Panc1 (cell line): ENCODE data around the gene NPFFR2. TPM values are rescaled to one million over a fixed set of nuclear protein-coding genes. Genes with fewer than 3 reads are reported as not detected.

ENCODE experiments used
- ATAC-seq: fragments of 200-7000 bp; cut with Tn5 transposase; 2 replicates; pipeline ENCODE4 v1.9.1; 2020; ENCODE audit warnings: mild to moderate bottlenecking, moderate library complexity
- BruUV-seq: library from RNA; stranded (reverse); fragments of 400-500 nt; replicated peaks from 2 replicates; lab custom pipeline; 2021; lab: Mats Ljungman, UMichigan
- CTCF ChIA-PET: fragments of 300-600 bp; sonication (Branson Sonifier 250); formaldehyde crosslinking; loops from one replicate; lab custom pipeline; 2022; ENCODE audit warnings: antibody characterized with exemption; lab: Charles Lee
- POLR2A ChIA-PET: fragments of 300-600 bp; sonication (Branson Sonifier 250); formaldehyde crosslinking; loops from one replicate; lab custom pipeline; 2022; ENCODE audit warnings: antibody characterized with exemption; lab: Charles Lee
- DNase-seq: peaks from one replicate; pipeline ENCODE4 v3.0.0-alpha.2; 2010; ENCODE audit warnings: low read depth, low spot score
- H3K27ac ChIP-seq: 2 replicates; pipeline ENCODE4 v1.5.1; 2011; ENCODE audit warnings: mild to moderate bottlenecking, low read length, inconsistent platforms
- H3K27me3 ChIP-seq: fragments of 200-500 bp; sonication (Bioruptor generic); 2 replicates; pipeline ENCODE4 v1.6.0; 2014; ENCODE audit warnings: low read length, inconsistent platforms; ENCODE audit not compliant: control insufficient read depth, insufficient read depth
- H3K36me3 ChIP-seq: fragments of 200-500 bp; sonication (Bioruptor generic); 2 replicates; pipeline ENCODE4 v1.5.1; 2014; ENCODE audit warnings: inconsistent platforms, mild to moderate bottlenecking, low read length, moderate library complexity; ENCODE audit not compliant: control insufficient read depth, insufficient read depth
- H3K4me1 ChIP-seq: 2 replicates; pipeline ENCODE4 v1.5.1; 2011; ENCODE audit warnings: inconsistent platforms, mild to moderate bottlenecking, low read length, moderate library complexity; ENCODE audit not compliant: control insufficient read depth, insufficient read depth
- H3K4me3 ChIP-seq, 2 experiments: 2 replicates each; pipeline ENCODE4 v1.5.1; 2011 to 2012; ENCODE audit warnings: low read depth in 2 of 2, low read length in 2 of 2, mild to moderate bottlenecking in 2 of 2, inconsistent platforms in 1 of 2, moderate library complexity in 1 of 2
- H3K9me3 ChIP-seq: fragments of 200-500 bp; sonication (Bioruptor generic); 2 replicates; pipeline ENCODE4 v1.5.1; 2014; ENCODE audit warnings: low read depth, mild to moderate bottlenecking, inconsistent platforms, low read length, moderate library complexity; ENCODE audit not compliant: control insufficient read depth, insufficient read depth
- POLR2AphosphoS5 ChIP-seq: IDR thresholded peaks from 2 replicates; pipeline ENCODE4 v1.6.1; 2012; ENCODE audit warnings: mild to moderate bottlenecking, low read depth, low read length, moderate library complexity
- SIN3A ChIP-seq: IDR thresholded peaks from 2 replicates; pipeline ENCODE4 v1.6.1; 2012; ENCODE audit warnings: low read depth, mild to moderate bottlenecking, low read length, moderate library complexity, borderline replicate concordance; ENCODE audit not compliant: insufficient read depth
- TCF7L2 ChIP-seq: IDR thresholded peaks from 2 replicates; pipeline ENCODE4 v1.6.1; 2011; ENCODE audit warnings: mild to moderate bottlenecking, low read depth, low read length, inconsistent platforms
- in situ Hi-C: cut with HindIII; loops from 2 replicates; pipeline ENCODE4 v1.10.0; 2016; ENCODE audit warnings: low sequenced_read_pairs, low pct_unique_long_range_greater_than_20kb
- intact Hi-C: fragments of 100-400 bp; cut with micrococcal nuclease; formaldehyde crosslinking; loops from one replicate; pipeline ENCODE4 v1.10.0; 2022; ENCODE audit not compliant: unreplicated experiment
- total RNA-seq: library from RNA; stranded (reverse); gene quantifications from one replicate; pipeline ENCODE4 v1.2.1, GENCODE V29; 2021; ENCODE audit not compliant: unreplicated experiment
- TF ChIP-seq, protein P1 (sequence below): fragments of 450-650 bp; IDR thresholded peaks from 2 replicates; pipeline ENCODE4 v1.5.1; 2017; ENCODE audit warnings: mild to moderate bottlenecking
- TF ChIP-seq, protein P2 (sequence below), 2 experiments: IDR thresholded peaks; 2 replicates each; pipeline ENCODE4 v1.6.1; 2011 to 2012; ENCODE audit warnings: low read depth in 2 of 2, control low read depth in 1 of 2, low read length in 1 of 2, mild to moderate bottlenecking in 1 of 2, moderate library complexity in 1 of 2; ENCODE audit not compliant: insufficient read depth in 1 of 2

NPFFR2 gene
- total RNA-seq, 1 experiment from 2014 or later = not detected

DNA sequence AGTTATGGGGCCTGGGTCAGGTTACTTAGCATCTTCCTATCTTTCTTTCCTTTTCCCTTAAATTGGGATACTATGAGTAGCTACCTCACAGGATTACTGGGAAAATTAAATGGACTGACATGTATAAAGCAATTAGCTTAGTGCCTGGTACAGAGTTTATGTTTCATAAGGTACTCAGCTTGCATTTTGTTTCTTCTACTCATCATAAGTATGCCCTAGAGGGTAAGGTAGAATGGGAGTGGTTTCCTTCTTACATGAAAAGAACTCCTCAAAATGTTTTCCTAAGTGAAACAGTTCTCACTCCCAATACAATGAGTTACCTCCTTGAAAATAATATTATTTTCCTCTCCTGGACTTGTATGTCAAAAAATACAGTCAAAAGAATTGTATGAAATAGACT is 75.7 kb downstream of the NPFFR2 start:
- no TSS peak for BruUV-seq
- POLR2A ChIA-PET = no interaction called here
- in situ Hi-C loops (no loop called here), intact Hi-C loops (no loop called here)
- Histone ChIP-seq H3K4me1 (no peaks in the 10 kb centered on the region), H3K9me3 (no peaks in the 10 kb centered on the region), H3K27me3 (no peaks in the 10 kb centered on the region), H3K36me3 (no peaks in the 10 kb centered on the region), H3K27ac (no peak overlapping the region), H3K4me3 (no peak overlapping the region)
- DNase-seq (no peak), ATAC-seq (no peak)
- no peak for TF ChIP-seq TCF7L2
- TF ChIP-seq SIN3A = no peak
- TF ChIP-seq, protein P1, sequence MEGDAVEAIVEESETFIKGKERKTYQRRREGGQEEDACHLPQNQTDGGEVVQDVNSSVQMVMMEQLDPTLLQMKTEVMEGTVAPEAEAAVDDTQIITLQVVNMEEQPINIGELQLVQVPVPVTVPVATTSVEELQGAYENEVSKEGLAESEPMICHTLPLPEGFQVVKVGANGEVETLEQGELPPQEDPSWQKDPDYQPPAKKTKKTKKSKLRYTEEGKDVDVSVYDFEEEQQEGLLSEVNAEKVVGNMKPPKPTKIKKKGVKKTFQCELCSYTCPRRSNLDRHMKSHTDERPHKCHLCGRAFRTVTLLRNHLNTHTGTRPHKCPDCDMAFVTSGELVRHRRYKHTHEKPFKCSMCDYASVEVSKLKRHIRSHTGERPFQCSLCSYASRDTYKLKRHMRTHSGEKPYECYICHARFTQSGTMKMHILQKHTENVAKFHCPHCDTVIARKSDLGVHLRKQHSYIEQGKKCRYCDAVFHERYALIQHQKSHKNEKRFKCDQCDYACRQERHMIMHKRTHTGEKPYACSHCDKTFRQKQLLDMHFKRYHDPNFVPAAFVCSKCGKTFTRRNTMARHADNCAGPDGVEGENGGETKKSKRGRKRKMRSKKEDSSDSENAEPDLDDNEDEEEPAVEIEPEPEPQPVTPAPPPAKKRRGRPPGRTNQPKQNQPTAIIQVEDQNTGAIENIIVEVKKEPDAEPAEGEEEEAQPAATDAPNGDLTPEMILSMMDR = no peak
- TF ChIP-seq, protein P2, sequence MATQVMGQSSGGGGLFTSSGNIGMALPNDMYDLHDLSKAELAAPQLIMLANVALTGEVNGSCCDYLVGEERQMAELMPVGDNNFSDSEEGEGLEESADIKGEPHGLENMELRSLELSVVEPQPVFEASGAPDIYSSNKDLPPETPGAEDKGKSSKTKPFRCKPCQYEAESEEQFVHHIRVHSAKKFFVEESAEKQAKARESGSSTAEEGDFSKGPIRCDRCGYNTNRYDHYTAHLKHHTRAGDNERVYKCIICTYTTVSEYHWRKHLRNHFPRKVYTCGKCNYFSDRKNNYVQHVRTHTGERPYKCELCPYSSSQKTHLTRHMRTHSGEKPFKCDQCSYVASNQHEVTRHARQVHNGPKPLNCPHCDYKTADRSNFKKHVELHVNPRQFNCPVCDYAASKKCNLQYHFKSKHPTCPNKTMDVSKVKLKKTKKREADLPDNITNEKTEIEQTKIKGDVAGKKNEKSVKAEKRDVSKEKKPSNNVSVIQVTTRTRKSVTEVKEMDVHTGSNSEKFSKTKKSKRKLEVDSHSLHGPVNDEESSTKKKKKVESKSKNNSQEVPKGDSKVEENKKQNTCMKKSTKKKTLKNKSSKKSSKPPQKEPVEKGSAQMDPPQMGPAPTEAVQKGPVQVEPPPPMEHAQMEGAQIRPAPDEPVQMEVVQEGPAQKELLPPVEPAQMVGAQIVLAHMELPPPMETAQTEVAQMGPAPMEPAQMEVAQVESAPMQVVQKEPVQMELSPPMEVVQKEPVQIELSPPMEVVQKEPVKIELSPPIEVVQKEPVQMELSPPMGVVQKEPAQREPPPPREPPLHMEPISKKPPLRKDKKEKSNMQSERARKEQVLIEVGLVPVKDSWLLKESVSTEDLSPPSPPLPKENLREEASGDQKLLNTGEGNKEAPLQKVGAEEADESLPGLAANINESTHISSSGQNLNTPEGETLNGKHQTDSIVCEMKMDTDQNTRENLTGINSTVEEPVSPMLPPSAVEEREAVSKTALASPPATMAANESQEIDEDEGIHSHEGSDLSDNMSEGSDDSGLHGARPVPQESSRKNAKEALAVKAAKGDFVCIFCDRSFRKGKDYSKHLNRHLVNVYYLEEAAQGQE (IDR thresholded peaks at IDR 0.05; ENCODE audit: insufficient read depth in 1 of 2, low read depth in 2 of 2, low read length in 1 of 2) = no peak
- CTCF ChIA-PET = no interaction called here

DNA sequence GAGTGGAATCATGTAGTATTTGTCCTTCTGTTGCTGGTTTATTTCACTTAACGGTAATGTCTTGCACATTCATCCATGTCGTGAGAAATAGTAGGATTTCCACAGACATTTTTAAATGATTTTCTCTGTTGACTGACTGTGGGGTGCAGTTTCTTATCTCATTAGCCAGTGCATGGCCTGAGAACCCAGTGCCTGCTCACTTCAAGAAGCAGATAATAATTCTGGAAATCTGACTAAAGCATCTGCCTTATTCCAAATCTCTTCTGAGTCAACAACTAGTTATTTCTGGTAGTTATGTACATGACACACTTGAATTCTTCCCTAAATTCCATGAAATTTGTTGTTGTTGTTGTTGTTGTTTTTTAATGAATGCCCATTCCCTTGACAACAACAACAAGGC is 77.6 kb downstream of the NPFFR2 start:
- CTCF ChIA-PET = no interaction called here
- Histone ChIP-seq H3K9me3 (no peaks in the 10 kb centered on the region), H3K36me3 (no peaks in the 10 kb centered on the region), H3K4me3 (no peak overlapping the region), H3K27me3 (no peaks in the 10 kb centered on the region), H3K4me1 (no peaks in the 10 kb centered on the region), H3K27ac (no peak overlapping the region)
- POLR2A ChIA-PET = no interaction called here
- TF ChIP-seq SIN3A (no peak), TCF7L2 (no peak), POLR2AphosphoS5 (no peak)
- TF ChIP-seq, protein P2 (IDR thresholded peaks at IDR 0.05; ENCODE audit: insufficient read depth in 1 of 2, low read depth in 2 of 2, low read length in 1 of 2) = no peak
- no TSS peak for BruUV-seq
- no peak for DNase-seq
- in situ Hi-C loops (no loop called here), intact Hi-C loops (no loop called here)
- no peak for ATAC-seq
